ENCODE data around the gene SPG11. TPM values are rescaled to one million over a fixed set of nuclear protein-coding genes. Genes with fewer than 3 reads are reported as not detected.
"Not testable (repeated sequence)": the region's sequence is repeated elsewhere in the genome, so short reads cannot be mapped to it uniquely, and the experiment has no call there.

The SPG11 gene
- total and polyA plus RNA-seq, 10 of the 15 experiments (the other 5 are each of a cell fraction or from before 2014, with no cell fraction given): 22.1 to 85.1 (median 47.2) TPM

DNA sequence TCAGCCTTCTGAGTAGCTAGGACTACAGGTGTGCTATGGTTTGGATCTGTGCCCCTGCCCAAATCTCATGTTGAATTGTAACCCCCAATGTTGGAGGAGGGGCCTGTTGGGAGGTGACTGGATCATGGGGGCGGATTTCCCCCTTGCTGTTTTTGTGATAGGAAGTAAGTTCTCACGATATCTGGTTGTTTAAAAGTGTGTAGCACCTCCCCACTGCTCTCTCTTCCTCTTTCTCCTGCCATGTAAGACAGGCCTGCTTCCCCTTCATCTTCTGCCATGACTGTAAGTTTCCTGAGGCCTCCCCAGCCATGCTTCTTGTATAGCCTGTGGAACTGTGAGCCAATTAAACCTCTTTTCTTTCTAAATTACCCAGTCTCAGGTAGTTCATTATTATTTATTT is 38.2 kb downstream of the SPG11 start:
- H3K4me1 ChIP-seq (ENCODE audit: control insufficient read depth, insufficient read depth, low read length); H3K4me3 ChIP-seq; BruUV-seq (replicated peaks); H3K79me2 ChIP-seq (ENCODE audit: control insufficient read depth, insufficient read depth, low read length); H3K9me3 ChIP-seq (replicated peaks; ENCODE audit: control insufficient read depth, insufficient read depth, low read length); H3K9ac ChIP-seq (ENCODE audit: control insufficient read depth, insufficient read depth, low read length); H2AFZ ChIP-seq (ENCODE audit: control insufficient read depth, low read depth, low read length); H3K27ac ChIP-seq (ENCODE audit: control insufficient read depth, insufficient read depth); DNase-seq (ENCODE audit: low read depth, low spot score); H3K27me3 ChIP-seq (replicated peaks in 1 of 2; ENCODE audit: control insufficient read depth in 2 of 2, insufficient read depth in 2 of 2, low read length in 1 of 2); intact Hi-C loops (cut with micrococcal nuclease; ENCODE audit: unreplicated experiment); in situ Hi-C loops (cut with MboI); H3K4me2 ChIP-seq (ENCODE audit: control insufficient read depth, insufficient read depth); H4K20me1 ChIP-seq (ENCODE audit: control insufficient read depth, insufficient read depth): not testable (repeated sequence)
- SMC1A ChIA-PET (ENCODE audit: uncharacterized antibody, unreplicated experiment): interaction anchor here (0.6 kb wide), 1 partner anchor 112 kb away, joined by 5 read pairs; no protein-coding TSS in a partner anchor
- TF ChIP-seq SPI1 (IDR thresholded peaks at IDR 0.05; ENCODE audit: borderline replicate concordance, insufficient read depth, low read depth, low read length): peak; percentile 26; the same call in 1 of the 2 replicates
- WGBS (ENCODE audit: insufficient coverage, insufficient replicate concordance, low lambda C conversion rate, missing lambda C conversion rate): 46% methylated on average over 2 of the region's 2 CpGs
- POLR2A ChIA-PET: interaction anchor here (0.6 to 1.0 kb wide), 3 partner anchors 9 to 162 kb away, joined by 3 to 4 read pairs (median 4); no protein-coding TSS in a partner anchor
- H3K36me3 ChIP-seq (ENCODE audit: control insufficient read depth in 2 of 2, insufficient read depth in 2 of 2, low read length in 1 of 2): peaks cover 3 to 24% of the 10 kb centered on the region in 2 experiments
- ATAC-seq (peak; percentile 20; the same call in 1 of the 3 replicates), FAIRE-seq (peak; percentile 54)
- RAD21 ChIA-PET (ENCODE audit: unreplicated experiment): interaction anchor here (0.7 kb wide), 1 partner anchor 113 kb away, joined by 4 read pairs; no protein-coding TSS in a partner anchor
- CTCF ChIA-PET: interaction anchor here (1.2 kb wide), 1 partner anchor 112 kb away, joined by 3 read pairs; no protein-coding TSS in a partner anchor

DNA sequence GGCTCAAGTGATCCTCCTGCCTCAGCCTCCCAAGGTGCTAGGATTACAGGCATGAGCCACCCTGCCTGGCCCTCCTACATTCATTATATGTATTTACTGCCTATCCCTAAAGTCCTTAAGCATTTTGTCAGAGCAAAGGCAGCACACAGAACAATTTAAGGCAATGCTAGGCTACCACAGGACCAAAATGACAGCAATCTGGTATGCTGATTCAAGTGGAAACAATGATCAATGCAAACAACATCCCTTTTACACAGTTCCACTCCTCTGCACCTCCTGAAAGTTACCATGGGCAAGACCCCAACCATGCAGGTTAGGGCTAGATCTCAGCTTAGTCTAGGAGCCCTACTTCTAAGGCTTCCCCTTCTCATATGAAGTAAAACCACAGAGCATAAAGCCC is 40.3 kb downstream of the SPG11 start:
- FAIRE-seq: no peak
- Histone ChIP-seq H3K36me3 (ENCODE audit: control insufficient read depth in 2 of 2, insufficient read depth in 2 of 2, low read length in 1 of 2) (peaks cover 0 to 24% of the 10 kb centered on the region in 2 experiments; a peak in 3 of 4 replicates), H3K79me2 (ENCODE audit: control insufficient read depth, insufficient read depth, low read length) (no peaks in the 10 kb centered on the region), H3K9me3 (replicated peaks; ENCODE audit: control insufficient read depth, insufficient read depth, low read length) (no peaks in the 10 kb centered on the region; the same call in 2 of the 3 replicates), H3K9ac (ENCODE audit: control insufficient read depth, insufficient read depth, low read length) (no peak overlapping the region), H2AFZ (ENCODE audit: control insufficient read depth, low read depth, low read length) (no peak overlapping the region), H3K4me1 (ENCODE audit: control insufficient read depth, insufficient read depth, low read length) (no peaks in the 10 kb centered on the region), H3K4me3 (no peak overlapping the region), H3K27ac (ENCODE audit: control insufficient read depth, insufficient read depth) (no peak overlapping the region), H3K4me2 (ENCODE audit: control insufficient read depth, insufficient read depth) (no peak overlapping the region), H4K20me1 (ENCODE audit: control insufficient read depth, insufficient read depth) (no peaks in the 10 kb centered on the region), H3K27me3 (replicated peaks in 1 of 2; ENCODE audit: control insufficient read depth in 2 of 2, insufficient read depth in 2 of 2, low read length in 1 of 2) (no peaks in the 10 kb centered on the region)
- ChIA-PET RAD21 (ENCODE audit: unreplicated experiment) (interaction anchor here (1.4 kb wide), 1 partner anchor 114 kb away, joined by 3 read pairs; no protein-coding TSS in a partner anchor), SMC1A (ENCODE audit: uncharacterized antibody, unreplicated experiment) (no interaction called here), CTCF (no interaction called here), POLR2A (no interaction called here)
- no peak for DNase-seq (ENCODE audit: low read depth, low spot score)
- in situ Hi-C loops (cut with MboI): no loop called here
- no peak for ATAC-seq
- TF ChIP-seq ZNF217 (IDR thresholded peaks at IDR 0.05) (no peak), ZSCAN29 (IDR thresholded peaks at IDR 0.05) (no peak), MEF2B (IDR thresholded peaks at IDR 0.05; ENCODE audit: partially characterized antibody, poor library complexity, severe bottlenecking) (no peak), BMI1 (IDR thresholded peaks at IDR 0.05; ENCODE audit: borderline replicate concordance) (no peak), MXI1 (IDR thresholded peaks at IDR 0.05; ENCODE audit: low read depth, low read length) (no peak), EZH2 (IDR thresholded peaks at IDR 0.05; ENCODE audit: borderline replicate concordance, control insufficient read depth, low read depth, low read length) (no peak), TCF12 (IDR thresholded peaks at IDR 0.05; ENCODE audit: low read depth, low read length) (no peak), CREB1 (IDR thresholded peaks at IDR 0.05; ENCODE audit: low read depth) (no peak), YY1 (IDR thresholded peaks at IDR 0.05; ENCODE audit: low read depth, low read length) (no peak), PAX5 (IDR thresholded peaks at IDR 0.05; ENCODE audit: borderline replicate concordance, low read depth, low read length) (no peak)
- TF ChIP-seq, protein P1, sequence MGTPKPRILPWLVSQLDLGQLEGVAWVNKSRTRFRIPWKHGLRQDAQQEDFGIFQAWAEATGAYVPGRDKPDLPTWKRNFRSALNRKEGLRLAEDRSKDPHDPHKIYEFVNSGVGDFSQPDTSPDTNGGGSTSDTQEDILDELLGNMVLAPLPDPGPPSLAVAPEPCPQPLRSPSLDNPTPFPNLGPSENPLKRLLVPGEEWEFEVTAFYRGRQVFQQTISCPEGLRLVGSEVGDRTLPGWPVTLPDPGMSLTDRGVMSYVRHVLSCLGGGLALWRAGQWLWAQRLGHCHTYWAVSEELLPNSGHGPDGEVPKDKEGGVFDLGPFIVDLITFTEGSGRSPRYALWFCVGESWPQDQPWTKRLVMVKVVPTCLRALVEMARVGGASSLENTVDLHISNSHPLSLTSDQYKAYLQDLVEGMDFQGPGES (IDR thresholded peaks at IDR 0.05): no peak
- BruUV-seq (replicated peaks): no TSS peak
- intact Hi-C loops (cut with micrococcal nuclease; ENCODE audit: unreplicated experiment): no loop called here
